HG02943 (cell line): ENCODE results near the gene EME2.

ENCODE experiments used
- ATAC-seq: cut with Tn5 transposase; IDR thresholded peaks from one replicate; pipeline ENCODE4 v1.9.1; 2021; ENCODE audit warnings: mild to moderate bottlenecking, low read depth, moderate library complexity; ENCODE audit not compliant: unreplicated experiment

Gene EME2

DNA sequence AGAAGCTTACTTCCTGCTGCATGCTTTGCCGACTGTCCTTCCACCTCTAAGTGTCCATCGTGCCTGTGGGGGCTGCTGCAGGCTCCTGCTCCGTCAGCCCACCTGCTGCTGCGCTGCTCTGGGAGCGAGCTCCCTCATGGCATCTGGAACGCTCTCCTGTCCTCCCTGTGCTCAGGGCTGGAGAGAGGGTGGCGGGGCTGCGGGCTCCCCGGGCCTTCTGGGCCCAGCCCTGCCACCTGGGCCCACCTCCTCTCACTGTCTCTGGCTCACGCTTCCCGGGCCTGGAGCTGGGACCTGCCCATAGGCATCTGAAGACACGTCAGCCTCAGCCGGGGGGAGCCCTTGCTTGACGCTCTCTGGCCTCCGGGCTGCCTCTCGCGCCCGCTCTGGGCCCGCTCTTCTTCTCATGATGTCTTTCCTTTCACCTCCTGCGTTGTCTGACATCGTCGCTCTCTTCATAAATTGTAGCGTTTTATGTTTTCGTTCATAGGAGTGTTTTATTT lies 28.2 kb upstream of the EME2 start:
- no peak for ATAC-seq

GRCh38 chr16:1745181-1745899 lies 27.3 kb upstream of the EME2 start:
- ATAC-seq = no peak

GRCh38 chr16:1745900-1746692 lies 26.5 kb upstream of the EME2 start:
- no peak for ATAC-seq

- ATAC-seq = no peak
These were observed 25.9 kb upstream of the EME2 start for GRCh38 chr16:1746693-1747195.

DNA sequence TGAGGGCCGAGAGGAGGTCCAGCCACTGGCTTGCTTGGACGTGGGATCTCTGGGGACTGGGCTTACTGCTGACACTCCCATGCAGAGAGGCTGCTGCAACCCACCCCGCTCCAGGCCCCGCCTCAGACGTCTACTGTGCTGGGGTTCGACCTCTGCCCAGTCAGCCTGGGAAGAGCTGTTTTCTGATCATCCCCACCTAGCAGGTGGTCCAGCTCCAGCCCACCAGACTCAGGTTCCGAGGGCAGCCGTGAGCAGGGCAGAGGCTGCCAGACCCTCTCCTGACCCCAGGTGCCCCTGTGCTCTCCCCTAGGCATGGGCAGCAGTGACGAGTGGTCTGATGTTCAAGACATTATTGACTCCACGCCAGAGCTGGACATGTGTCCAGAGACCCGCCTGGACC lies 24.7 kb upstream of the EME2 start:
- no peak for ATAC-seq

DNA sequence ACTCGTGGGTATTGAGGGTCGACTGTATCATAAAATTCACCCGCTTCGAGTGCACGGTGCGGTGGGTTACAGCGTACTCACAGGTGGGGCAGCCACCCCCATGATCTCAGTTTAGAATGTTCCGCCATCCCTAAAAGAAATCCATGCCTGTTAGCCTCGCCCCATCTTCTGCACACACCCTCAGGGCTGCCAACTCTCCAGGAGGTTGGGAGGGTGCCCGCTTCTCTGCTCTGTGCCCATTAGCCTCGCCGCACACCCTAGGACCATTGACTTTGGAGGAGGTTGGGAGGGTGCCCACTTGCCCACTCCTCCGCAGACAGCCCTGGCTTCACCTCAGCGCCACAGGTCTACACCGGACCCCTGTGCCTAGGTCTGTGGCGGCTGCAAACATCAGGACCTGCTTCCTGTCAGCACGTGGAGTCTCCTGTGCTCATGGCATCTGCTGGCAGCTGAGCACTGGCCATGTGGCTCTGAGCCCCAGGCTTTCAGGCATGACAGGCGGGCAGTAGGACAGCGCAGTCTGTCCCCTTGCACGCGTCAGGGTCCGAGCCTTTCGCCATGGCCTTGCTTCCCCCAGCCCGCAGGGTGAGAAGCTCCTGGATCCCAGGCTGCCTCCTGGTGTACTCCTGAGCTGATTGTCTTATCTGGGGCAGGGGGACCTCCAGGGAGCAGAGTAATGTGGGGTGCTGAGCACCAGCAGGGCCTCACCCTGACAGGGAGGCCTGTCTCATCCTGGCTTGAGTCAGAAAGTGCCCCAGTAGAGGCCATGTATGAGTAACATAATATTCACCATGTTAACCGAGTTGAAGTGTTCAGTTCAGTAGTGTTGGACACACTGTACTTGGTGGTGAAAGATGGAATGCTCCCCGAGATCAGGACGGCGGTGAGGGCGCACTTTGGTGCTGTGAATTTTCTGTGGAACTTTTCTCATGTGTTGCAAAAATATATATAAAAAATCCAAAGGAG lies 23.2 kb upstream of the EME2 start:
- ATAC-seq = no peak

- ATAC-seq = no peak
These were observed 20.7 kb upstream of the EME2 start for GRCh38 chr16:1751946-1752345.

GRCh38 chr16:1752853-1753252 lies 19.8 kb upstream of the EME2 start:
- ATAC-seq = no peak

DNA sequence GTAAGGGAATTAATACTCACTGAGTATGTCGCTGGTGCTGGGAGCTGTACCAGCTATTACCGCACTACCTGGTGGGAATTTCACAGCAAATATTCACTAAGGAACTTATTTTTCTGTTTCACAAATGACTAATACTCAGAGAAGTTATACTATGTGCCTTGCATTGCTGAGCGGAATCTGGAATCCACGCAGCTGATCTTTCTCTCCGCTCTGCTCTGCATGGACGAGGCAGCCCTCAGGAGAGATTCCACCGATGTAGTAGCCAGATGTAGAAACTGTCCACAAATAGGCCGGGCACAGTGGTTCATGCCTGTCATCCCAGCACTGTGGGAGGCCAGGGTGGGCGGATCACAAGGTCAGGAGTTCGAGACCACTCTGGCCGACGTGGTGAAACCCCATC lies 18.4 kb upstream of the EME2 start:
- ATAC-seq = no peak

DNA sequence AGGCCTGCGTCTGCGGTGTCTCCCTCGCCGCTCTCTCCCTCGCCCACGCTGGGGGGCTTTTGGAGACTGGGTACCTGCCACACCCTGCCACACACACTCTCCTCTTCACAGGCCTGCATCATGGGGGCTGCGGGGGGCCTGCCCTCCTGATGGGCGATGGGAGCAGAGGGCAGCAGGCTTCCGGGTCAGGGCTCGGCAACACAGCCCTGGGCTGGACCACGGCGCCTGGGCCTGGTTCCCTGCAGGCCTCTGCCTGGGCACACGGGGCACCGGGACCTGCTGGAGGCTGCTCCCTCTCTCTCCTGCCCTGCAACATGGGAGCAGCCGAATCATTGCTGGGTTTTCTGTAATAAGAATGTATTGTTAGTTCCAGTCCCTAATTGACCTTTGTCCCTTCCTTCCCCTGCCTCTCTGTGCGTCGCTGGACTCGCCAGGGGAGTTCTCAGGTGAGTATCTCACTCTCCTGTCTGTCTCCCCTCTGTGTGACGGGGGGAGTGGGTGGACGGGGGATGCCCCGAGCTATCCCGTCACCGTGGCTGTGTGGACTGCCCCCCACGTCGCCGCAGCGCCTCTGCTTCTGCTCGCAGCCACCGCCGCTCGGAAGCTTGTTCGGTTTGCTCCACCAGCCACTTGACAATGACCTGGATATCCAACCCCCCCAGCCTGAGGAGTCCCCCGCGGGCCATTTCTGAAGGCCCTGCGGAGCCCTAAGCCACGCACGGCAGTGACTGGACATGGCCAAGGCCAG lies 14.7 kb upstream of the EME2 start:
- ATAC-seq = no peak

DNA sequence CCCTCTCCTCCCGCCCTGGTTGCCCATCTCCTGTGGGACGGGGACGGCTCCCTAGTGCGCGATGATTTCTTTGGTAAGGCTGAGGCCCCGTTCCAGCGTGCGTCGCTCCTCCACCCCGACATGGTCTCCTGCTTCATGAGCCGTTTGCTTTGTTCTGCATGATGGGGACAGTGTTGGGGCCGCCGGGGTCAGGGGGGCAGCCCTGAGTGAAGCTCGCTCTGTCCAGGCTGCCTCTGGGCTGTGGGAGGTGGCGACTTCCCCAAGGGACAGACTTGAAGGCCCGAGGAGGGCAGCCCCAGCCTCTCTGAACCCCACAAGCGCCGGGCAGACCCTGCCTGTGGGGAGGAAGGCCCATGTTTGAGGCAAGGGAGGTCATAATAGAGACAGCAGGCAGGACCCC lies 13.7 kb upstream of the EME2 start:
- ATAC-seq = no peak

DNA sequence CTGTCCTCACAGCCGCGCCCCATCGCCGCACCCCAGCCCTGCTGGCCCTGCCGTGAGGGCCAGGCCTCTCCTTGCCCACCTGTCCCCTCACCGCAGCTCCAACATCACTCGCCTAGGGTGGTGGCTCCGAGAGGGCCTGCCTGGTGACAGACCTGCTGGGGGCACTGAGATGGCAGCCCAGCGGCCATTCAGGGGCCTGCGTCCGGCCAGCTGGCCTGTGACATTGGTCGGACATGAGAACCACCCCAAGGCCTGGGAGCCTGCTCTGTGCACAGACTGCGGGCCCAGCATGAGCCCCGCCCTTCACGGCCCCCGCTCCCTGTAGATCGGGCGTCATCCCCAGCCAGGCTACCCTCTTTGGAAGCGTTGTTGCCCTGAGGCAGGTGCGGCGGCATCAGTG lies 13.1 kb upstream of the EME2 start:
- ATAC-seq = no peak

- ATAC-seq = no peak
These were observed 11.7 kb upstream of the EME2 start for GRCh38 chr16:1760911-1761310.

- no peak for ATAC-seq
These were observed 10.9 kb upstream of the EME2 start for GRCh38 chr16:1761751-1762150.

- no peak for ATAC-seq
These were observed 10.3 kb upstream of the EME2 start for GRCh38 chr16:1762196-1762878.

DNA sequence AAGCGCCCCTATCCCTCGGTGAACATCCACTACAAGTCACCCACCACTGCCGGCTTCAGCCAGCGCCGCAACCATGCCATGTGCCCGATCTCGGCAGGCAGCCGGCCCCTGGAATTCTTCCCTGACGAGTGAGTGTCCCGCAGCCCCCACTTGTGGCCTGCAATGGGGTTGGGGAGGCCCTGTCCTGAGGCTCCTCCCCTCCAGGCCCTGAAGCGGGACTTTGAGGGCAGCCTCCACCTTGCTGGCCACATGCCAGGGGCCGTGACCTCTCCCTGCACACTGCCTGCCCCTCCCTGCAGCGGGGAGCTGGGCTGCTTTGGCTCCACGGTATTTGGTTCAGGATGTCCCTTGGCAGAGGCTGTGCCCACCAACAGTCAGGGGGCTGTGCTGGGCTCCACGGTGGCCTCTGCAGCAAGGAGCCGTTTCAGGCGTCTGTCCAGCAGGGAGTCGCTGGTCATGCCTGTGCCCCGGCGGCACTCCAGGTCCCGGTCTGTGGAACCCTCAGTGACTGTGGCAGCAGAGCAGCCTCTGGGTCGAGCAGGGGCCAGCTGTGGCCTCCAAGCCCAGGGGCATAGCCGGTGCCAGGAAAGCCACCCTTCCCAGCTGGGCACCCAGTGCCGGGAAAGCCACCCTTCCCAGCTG lies 9.6 kb upstream of the EME2 start:
- ATAC-seq = no peak

GRCh38 chr16:1763521-1764511 lies 8.8 kb upstream of the EME2 start:
- no peak for ATAC-seq

DNA sequence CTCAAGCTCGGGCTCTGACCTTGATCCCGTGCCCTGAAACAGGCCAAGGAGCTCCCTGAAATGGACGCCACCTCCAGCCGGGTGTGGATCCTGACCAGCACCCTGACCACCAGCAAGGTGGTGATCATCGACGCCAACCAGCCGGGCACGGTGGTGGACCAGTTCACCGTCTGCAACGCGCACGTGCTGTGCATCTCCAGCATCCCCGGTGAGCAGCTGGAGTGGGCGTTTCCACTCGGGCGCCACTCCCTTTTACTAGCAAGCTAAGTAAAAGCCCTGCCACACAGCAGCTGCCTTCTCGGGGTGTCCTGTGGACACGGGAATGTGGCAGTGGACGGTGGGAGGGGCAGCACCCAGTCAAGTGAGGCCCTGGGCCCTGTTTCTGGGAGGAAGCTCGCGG lies 7.6 kb upstream of the EME2 start:
- no peak for ATAC-seq
